Cardiac muscle cell (in vitro differentiated cells and primary cell): ENCODE measurements around the gene MAMLD1. TPM values are rescaled to one million over a fixed set of nuclear protein-coding genes. Genes with fewer than 3 reads are reported as not detected.

Experiments
- DNase-seq, 2 donors: peaks; one replicate each; pipeline versions ENCODE4 v3.0.0 to v3.0.0-alpha.2; 2010 to 2017; ENCODE audit warnings: low read depth in 1 of 2, low spot score in 1 of 2
- H3K27ac ChIP-seq: fragments of 200-600 bp; sonication (generic); 2 replicates; pipeline ENCODE4 v1.5.1; 2016
- H3K27me3 ChIP-seq: fragments of 200-600 bp; sonication (generic); 2 replicates; pipeline ENCODE4 v1.6.0; 2016; ENCODE audit warnings: control low read depth
- H3K36me3 ChIP-seq: fragments of 200-600 bp; sonication (generic); 2 replicates; pipeline ENCODE4 v1.5.1; 2016; ENCODE audit warnings: control low read depth
- H3K4me1 ChIP-seq: fragments of 200-600 bp; sonication (generic); 2 replicates; pipeline ENCODE4 v1.8.1; 2017; ENCODE audit warnings: low read depth, mild to moderate bottlenecking, mixed run types
- H3K4me3 ChIP-seq: fragments of 200-600 bp; sonication (generic); 2 replicates; pipeline ENCODE4 v1.5.1; 2016; ENCODE audit warnings: mild to moderate bottlenecking
- H3K9me3 ChIP-seq: fragments of 200-600 bp; sonication (generic); 2 replicates; pipeline ENCODE4 v1.5.1; 2017; ENCODE audit warnings: low read depth, mild to moderate bottlenecking, control low read depth
- CTCF ChIP-seq: IDR thresholded peaks from 2 replicates; pipeline ENCODE4 v1.5.1; 2012; ENCODE audit warnings: low read depth, mild to moderate bottlenecking, low read length
- polyA plus RNA-seq: library from polyadenylated mRNA; unstranded; fragments of >200 nt; fragmentation: Nextera tagmentation; extraction: Ambion mirVana; gene quantifications from 2 replicates; pipeline ENCODE4 v1.2.1, GENCODE V29; 2016
- total RNA-seq: library from RNA; depleted of rRNA; stranded (reverse); fragments of >200 nt; gene quantifications from 2 replicates; pipeline ENCODE4 v1.2.3, GENCODE V29; 2016

The MAMLD1 gene
- total and polyA plus RNA-seq, 2 experiments from 2014 or later, result 0.15 to 0.48 TPM

- Histone ChIP-seq H3K27me3 (no peaks in the 10 kb centered on the region), H3K36me3 (no peaks in the 10 kb centered on the region), H3K27ac (no peak overlapping the region), H3K4me3 (no peak overlapping the region), H3K9me3 (no peaks in the 10 kb centered on the region), H3K4me1 (no peaks in the 10 kb centered on the region)
- TF ChIP-seq CTCF, result no peak
- DNase-seq, result no peak
These were observed 183.6 kb downstream of the MAMLD1 start for GRCh38 chrX:150546711-150547153.

GRCh38 chrX:150547375-150548115, 184.4 kb downstream of the MAMLD1 start:
- no peak for TF ChIP-seq CTCF

GRCh38 chrX:150548251-150548650, 185.1 kb downstream of the MAMLD1 start:
- H3K27me3 ChIP-seq, result no peaks in the 10 kb centered on the region
- no peak overlapping the region for H3K4me3 ChIP-seq
- no peak for TF ChIP-seq CTCF
- H3K9me3 ChIP-seq, result no peaks in the 10 kb centered on the region
- H3K4me1 ChIP-seq, result no peaks in the 10 kb centered on the region
- DNase-seq, result no peak
- H3K27ac ChIP-seq, result no peak overlapping the region
- H3K36me3 ChIP-seq, result no peaks in the 10 kb centered on the region

More at GRCh38 chrX:150547375-150548115, 184.4 kb downstream of the MAMLD1 start:
- Histone ChIP-seq H3K36me3 (no peaks in the 10 kb centered on the region), H3K4me3 (no peak overlapping the region), H3K4me1 (no peaks in the 10 kb centered on the region), H3K9me3 (no peaks in the 10 kb centered on the region), H3K27me3 (no peaks in the 10 kb centered on the region), H3K27ac (no peak overlapping the region)
- DNase-seq, result peak; percentile 65 to 73

DNA sequence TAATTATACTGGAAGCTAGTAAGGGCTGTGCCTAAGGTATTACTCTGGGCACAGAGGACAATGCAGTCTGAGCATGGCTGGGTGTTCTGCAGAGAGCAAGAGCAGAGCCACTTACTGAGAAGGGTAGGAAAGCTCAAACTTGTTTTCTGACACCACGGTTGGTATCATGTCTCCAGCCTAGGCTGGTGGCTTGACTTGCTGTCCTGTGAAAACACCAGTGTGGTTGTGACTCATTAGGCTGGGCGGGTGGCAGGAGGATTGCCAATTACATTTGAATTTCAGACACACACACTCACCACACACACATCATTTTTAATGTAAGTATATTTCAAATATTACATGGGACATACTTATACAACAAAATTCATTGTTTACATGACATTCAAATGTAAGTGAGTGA, 185.6 kb downstream of the MAMLD1 start:
- TF ChIP-seq CTCF, result no peak
- Histone ChIP-seq H3K4me3 (no peak overlapping the region), H3K27me3 (no peaks in the 10 kb centered on the region), H3K4me1 (no peaks in the 10 kb centered on the region), H3K9me3 (no peaks in the 10 kb centered on the region), H3K27ac (no peak overlapping the region), H3K36me3 (no peaks in the 10 kb centered on the region)
- no peak for DNase-seq

DNA sequence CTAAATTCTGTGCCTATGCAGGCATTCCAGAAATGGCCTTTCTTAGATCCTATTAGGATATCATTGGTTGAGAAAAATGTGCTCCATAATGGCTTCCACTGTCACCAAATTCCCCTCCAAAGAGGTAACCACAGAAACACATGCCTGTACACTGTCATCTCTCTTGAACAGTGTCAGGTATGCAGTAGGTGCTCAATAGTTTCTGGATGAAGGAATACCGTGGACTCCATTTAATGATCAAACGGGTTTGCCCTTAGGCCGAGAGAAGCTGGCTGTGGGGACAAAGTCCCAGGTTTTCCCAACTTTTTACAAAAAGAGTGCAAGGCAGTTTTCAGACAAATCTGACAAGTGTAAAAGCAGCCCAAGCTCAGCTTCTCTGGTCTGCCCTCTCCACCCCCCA, 188.8 kb downstream of the MAMLD1 start:
- Histone ChIP-seq H3K4me3 (no peak overlapping the region), H3K36me3 (no peaks in the 10 kb centered on the region), H3K4me1 (no peaks in the 10 kb centered on the region), H3K27ac (no peak overlapping the region), H3K27me3 (no peaks in the 10 kb centered on the region), H3K9me3 (no peaks in the 10 kb centered on the region)
- no peak for TF ChIP-seq CTCF
- no peak for DNase-seq
